GM21528 (cell line): Measurements from ENCODE around the gene TMEM131.

Experiments used
- ATAC-seq: cut with Tn5 transposase; IDR thresholded peaks from one replicate; pipeline ENCODE4 v1.9.1; 2021; ENCODE audit warnings: mild to moderate bottlenecking, moderate library complexity; ENCODE audit not compliant: unreplicated experiment, low FRiP score

The TMEM131 gene

DNA sequence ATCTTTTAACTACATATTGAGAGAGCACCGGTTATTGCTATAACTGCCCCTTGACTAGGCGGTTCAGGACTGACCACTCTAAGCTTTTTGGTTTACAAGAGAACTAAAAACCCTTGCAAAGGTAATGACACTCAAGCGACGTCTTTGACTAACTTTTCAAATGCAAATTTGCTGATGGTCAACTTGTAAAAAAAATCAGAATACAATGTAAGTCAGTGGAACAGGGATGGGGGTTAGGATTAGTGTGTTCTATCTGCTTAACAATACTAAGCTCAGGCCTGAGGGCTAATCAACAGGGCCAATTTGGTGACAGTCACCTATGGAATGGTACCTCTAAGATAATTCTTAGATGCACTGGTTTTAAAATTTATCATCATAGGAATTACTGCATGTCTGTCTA is 225.3 kb downstream of the TMEM131 start:
- no peak for ATAC-seq

DNA sequence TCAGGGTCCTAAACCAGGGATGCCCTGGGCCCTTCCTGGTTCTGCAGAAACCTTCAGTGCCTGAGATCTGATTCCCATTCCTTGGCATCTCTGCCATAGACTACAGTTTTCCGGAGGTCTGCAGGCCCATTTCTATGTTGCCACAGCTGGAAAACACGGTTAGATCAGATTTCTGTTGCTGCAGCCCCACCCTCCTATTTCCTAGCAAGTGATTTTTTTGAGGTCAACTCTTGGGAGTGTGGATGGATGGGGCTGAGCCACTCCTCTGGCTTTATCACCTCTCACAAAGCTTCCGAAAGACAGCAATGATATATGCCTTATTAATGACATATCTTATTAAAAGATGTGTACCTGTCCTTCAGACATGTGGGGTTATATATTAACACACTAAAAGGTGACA is 226.0 kb downstream of the TMEM131 start:
- no peak for ATAC-seq

DNA sequence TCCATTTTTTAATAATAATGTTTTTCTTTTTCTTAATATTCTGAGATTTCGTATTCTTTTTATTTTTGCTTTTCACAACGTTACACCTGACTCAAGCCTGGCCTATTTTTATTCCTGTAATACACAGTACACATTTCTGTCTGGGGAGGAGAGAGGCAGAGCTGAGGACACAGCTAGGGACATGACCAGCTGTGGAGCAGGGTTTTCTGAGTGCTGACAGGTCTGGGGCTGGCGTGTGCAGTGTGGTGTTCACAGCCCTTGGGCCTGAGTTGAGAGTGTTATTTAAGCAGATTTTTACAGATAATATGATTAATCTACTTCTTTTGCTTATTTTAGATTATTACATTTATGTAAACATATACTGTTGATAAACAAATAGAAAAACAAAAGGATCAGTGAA is 226.4 kb downstream of the TMEM131 start:
- no peak for ATAC-seq

DNA sequence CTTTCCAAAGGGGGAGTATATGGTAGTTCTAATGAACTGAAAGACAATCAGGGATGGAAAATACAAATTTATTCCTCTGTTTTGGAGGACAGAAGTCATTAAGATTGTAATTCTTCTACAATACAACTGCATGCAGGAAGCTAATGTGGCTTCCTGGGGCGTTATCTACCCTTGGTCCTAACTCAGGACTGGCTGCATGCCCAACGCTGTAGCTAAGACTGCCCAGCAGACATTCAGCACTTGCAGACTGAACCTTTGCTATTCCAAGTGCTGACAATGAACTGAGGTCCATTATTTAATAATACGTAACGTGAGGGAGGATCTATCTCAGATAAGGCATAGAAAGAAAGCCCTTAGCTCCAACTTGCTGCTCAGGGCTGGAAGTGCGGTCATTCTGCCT is 229.2 kb downstream of the TMEM131 start:
- ATAC-seq = no peak

DNA sequence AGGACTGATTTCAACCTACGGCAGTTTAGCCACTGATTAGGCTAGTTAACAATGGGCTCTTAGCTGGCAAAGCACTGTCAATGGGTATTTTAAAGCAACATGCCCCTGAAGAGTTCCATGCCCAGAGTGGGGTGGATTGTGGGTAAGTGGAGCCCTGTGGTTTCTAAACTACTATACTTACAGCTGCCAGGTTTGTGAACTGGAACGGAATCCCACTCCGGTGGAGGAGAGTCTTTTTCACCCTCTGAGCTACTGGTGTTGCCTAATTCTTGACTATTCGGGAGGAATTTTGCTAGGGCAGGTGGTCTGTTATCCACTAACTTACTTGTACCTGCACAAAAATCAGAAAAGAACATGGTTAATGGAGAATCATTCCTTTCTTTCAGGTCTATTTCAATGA is 229.8 kb downstream of the TMEM131 start:
- ATAC-seq = no peak

DNA sequence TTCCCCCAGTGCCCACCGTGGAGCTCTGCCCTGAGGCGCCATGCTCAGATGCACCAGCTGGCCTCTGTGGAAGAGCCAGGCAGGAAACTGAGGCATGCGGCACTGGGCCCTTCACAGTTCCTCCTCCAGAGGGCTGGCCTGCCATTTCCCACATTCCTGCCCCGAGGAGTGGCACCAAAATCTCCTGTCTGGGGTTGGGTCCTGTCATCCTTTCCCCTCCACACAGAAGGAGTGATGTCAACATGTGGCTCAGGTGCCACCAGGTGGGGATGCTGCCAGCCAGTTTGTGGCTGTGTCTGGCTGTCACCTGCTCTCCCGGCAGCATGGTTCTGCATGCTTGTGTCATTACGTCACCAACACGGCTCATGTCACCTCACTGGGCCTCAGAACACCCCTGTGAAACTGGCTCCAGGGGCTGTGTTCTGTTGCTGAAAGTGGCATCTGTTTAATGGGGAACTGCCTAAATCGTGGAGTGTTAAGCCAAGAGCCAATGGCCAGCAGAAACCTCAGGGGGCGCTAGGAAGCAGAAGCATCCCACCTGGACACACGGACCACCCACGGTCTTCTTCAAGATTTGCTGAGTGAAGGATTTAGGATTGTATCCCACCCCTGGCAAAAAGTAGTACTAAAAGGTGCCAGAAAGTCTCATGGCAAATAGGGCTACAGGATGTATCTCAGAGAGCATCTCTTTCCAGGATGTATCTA is 231.0 kb downstream of the TMEM131 start:
- no peak for ATAC-seq

DNA sequence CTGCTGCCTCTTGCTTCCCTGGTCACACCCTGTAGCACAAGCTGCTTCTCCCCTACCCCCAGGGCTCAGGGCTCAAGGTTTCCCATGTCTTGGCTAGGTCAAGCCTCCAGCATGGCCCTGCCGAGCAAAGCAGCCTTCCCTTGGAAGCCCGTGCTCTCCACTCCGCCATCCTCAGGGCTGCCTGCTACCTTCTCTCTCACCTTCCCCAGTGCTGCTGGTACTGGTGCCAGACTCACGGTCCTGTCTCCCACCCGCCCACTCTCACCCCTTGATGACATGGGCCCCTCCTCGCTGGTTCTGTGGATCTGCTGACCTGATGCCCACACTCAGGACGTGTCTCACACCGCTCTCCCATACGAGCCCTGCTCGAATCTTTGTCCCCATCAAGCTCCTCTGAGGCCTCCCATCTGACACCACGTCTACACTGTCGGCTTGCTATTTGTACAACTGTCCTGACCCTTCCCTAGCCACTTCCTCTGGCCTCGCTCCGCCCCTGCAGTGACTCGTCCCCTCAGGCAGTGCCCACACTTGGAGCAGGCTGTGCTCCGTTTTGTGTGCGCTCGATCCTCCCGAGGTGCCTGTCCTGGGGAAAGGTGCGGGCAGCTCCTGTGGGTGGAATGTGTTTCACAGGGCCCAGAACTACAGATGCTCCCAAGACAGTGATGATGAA is 232.4 kb downstream of the TMEM131 start:
- ATAC-seq = no peak

DNA sequence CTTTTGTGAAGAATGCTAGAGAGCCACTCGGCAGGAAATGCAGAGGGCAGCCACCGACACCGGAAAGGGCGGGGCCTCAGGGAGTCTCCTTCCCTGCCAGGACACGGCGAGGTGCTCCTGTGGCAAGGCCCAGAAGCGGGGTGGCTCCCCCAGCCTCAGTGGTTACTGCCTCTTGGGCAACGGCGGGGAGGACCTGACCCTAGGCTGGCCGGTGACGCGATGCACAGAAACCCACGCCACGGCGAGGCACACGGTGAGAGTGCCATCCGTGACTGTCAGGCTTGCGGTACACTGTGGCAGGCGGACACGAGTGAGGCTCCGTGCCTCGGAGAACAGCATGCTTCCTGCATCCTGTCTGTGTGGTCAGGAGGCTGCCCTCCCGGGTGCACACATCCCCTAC is 234.6 kb downstream of the TMEM131 start:
- no peak for ATAC-seq

DNA sequence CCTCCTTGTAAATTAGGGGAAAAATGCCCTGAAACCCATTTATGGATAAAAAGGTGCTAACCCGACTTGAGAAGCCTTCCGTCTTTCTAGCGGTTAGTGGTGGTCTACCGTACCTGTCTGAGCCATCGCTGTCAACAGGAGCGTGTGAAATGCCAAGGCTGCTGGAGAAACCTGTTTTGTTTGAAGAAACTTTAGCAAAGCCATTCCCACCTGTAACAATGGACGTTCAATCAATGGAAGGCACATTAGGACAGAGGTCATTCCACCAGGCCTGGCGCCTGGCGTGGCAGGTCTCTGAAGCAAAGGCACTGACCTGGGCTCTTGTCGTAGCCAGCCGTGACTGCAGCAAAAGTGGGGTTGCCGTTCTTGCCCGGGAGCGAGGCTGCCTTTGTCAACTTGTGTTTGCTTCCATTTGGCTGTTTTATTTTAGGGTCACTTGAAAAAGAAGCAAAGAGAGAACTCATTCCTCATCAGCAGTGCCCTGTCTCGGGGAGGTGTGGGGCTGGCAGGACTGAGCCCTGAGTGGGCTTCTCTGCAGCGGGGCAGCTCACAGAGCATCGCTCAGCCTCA is 235.2 kb downstream of the TMEM131 start:
- ATAC-seq = no peak

DNA sequence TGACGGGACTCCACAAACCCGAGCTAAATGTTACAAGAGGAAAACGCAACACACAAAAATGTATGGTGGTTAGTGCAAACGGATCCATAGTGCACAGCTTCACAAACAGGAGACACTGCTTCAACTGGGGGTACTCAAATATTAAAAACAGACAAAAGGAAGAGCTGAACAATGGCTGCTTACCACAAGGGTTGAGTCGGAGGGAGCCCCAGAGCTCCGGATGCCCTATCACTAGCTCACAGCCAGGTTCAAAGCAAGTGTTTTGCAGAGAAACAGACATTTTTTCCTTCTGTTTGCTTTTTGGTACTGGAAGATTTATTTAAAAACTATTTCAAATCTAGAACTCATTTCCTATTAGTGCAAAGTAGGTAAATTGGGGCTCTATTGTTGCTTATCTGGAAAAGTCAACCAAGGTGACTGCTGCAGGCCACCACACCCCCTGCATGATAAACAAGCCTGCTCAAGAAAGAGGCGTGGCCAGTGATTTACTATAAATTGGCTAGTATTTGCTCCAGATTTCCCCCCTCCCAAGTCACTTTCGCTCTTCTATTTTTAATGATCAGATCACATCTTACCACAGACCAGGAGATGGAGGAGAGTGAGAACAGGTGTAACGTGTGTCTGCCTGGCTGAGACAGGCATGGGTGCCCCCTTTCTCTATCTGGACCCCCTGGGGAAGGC is 235.9 kb downstream of the TMEM131 start:
- no peak for ATAC-seq

DNA sequence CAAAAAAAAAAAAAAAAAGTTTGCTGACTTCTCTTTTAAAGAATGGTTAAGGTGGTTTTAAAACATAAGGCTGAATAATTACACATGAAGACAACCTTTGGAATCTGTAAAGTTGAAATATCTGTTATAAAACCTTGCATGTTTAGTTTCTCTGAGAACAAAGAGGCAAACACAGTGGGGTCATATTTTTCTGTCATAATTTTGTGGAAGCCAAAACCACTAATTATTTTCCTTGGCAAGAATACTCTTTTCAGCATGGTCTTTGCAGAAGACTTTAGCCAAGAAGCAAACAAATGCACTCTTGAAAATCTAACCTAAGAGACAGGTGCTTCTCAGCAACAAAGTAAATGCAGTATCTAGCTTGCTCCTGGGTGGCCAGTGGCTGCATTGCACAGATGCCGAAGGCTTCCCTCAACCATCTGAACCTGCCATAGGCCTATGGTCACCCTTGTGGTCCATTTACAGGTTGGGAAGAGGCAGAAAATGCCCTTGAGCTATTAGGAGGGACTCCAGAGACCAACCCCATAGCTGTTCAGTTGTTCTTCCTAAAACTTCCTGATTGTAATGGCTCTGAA is 237.5 kb downstream of the TMEM131 start:
- ATAC-seq = no peak

DNA sequence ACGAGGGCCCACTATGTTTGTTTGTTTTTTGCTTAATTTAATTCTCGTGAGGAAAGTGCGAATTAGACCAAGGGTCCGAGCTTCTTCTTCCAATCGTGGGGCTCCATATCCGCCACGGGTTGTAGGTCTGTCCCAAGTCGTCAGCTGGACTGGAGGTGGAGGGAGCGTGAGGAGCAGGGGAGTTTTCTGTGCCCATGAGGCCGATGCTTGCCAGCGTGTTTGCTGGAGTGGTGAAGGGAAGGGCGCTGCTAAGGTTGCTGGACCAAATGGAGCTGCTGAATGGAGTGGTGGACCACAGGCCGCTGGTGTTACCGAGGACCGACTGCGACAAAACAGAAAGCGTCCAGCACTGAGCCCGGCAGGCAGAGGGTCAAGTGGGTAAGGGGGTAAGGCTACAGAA is 238.7 kb downstream of the TMEM131 start:
- no peak for ATAC-seq

DNA sequence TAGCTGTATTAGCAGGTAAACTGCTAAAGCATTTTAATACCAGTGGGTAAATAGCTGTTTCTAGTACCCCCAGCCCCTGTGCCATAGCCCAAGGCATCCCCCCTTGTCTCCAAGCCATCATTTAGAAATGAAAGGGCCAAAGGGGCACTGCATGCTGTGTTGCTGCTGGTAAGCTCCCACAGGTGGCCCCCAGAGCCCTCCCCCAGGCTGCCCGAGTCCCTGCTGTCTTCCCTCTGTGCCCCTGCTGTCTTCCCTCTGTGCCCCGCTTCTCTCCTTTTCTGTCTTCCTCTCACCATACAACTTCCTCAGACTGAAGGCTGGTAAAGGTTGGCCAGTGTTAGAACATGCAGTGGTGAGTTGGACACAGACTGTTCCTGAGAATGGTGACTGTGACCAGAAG is 240.3 kb downstream of the TMEM131 start:
- no peak for ATAC-seq

DNA sequence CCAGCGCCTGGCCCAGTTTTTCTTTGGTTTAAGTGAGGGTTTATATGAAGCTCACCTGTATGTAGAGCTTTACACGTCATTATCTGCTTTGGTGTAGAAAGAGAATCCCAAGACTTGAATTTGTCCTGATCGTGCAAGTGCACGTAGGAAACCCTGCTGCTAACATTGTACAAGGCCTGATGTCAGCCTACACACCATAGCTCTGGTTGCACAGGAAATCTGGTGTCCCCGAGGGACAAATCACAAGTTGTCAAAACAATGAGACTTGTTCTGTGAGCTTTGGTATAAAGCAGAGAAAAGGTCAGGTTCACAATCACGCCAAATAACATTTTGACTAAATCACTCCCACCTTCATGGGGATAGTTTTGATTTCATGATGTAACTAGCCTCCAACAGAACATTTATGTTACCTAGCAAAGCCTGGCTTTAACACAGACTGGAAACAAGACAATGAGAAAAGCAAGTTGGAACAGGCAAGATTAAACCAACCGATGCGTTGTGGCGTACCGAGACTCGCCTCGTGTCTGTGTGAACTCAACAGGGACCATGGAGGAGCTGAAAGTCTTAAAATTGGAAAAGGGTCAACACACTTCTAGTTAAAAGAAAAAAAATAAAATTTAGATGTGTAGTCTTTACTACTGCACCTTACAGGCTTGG is 240.9 kb downstream of the TMEM131 start:
- no peak for ATAC-seq

DNA sequence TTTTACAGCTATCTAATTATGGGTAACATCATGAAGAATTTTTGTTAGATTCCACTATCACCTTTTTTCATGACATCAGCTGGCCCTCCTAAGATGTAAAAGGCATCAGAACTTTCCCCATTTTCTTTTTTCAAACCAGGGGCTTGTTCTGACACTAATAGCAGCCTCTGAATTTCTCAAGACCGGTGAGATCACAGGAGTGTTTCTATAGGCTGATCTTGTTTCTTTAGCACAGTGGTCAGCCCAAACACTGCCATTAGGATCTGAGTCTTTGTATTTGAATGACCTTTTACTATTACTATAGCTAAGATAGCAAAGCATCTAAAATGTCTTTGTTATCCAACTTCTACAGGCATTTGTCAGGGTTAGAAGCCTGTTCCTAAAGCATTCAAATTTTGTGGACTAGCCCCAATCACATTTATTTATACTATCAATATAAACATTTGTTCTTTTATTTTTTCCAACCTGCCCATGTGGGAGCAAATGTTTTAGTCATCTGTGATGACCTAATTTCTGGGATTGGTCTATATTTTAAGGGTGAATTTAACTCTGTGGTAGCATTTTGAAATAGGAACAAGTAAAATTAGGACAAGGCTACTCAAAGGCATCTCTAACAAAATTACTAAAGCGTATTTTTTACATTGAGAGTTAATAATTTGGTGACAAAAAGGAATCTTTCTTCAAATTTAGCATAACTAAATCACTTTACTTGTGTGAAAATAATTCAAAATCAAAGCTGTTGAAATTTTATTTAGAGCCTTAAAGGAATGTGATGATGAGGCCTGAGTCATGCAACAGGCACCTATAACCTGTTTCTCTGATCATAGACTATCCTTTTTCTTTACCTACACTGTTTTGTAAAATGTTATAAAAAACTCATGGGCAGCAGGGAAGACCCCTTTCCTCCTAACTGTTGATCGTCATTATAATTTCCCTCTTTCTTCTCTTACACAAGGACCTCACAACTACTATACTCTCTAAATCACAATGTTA is 243.1 kb downstream of the TMEM131 start:
- ATAC-seq = no peak

DNA sequence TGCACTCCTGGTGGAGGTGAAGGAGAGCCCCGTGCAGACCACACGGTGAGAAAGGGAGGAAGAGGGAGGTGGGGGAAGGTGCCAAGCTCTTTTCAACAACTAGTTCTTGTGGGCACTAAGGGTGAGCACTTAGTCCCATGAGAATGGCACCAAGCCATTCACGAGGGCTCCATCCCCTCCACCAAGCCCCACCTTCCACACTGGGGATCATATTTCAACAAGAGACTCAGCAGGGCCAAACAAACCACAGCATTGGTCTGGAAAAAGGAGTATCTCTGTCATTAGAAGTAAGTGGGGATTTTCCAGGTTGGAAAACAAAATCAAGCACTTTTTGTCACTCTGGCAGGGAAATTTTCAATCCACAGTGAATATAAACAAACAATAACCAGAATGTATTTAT is 244.0 kb downstream of the TMEM131 start:
- ATAC-seq = no peak

DNA sequence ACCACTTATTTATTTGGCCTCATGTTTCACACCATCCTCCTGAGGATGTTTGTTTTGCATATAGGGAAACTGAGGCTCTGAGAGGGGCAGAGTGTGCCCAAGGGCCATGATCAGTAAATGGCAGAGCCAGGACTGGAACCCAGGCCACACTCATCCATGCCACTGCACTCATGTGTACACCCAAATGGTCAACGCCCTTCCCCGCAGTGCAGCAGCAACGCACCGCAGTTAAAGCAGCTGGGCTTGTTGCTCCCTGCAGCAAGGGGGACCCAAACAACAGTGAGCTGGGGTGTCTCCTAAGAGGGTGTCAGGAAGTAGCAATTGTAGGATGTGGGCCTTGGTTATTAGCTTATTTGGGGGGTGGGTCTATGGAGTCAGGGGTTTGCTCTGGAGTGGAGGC is 245.7 kb downstream of the TMEM131 start:
- no peak for ATAC-seq

DNA sequence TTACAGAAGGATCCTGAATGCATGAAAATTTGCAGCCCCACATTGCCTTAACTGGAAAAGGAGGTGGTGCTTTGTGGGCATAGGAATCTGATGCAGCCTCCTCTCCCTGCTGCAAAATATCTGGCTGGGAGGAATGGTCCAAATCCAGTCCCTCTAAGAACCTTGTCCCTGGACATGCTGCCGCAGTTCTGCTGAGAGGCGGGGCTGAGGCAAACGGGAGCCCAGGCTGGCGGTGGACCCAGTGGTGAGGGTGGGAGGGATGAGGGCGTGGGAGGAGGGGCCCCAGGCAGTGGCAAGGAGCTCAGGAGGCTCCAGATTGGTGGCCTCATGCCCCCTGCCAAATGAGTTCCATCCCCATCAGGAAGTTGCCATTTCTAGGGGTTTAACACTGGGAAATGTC is 246.2 kb downstream of the TMEM131 start:
- ATAC-seq = no peak

DNA sequence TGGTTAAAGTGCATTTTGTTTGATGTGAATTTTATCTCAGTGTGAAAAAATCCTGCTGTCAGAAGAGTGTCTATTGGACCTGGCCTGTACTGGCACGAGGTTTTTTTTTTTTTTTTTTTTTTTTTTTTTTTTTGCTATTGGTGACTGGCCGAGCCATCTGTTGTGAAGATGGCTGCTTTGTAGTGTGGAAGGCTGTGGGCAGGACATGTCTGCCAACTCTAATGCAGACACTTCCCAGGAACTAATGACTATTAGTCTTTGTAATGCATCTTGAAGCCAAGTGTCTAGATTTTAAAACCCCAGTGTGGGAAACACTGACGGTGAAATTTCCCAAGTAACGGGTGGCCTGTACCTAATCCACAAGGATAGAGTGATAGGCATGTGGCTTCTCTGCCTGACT is 248.0 kb downstream of the TMEM131 start:
- ATAC-seq = no peak

DNA sequence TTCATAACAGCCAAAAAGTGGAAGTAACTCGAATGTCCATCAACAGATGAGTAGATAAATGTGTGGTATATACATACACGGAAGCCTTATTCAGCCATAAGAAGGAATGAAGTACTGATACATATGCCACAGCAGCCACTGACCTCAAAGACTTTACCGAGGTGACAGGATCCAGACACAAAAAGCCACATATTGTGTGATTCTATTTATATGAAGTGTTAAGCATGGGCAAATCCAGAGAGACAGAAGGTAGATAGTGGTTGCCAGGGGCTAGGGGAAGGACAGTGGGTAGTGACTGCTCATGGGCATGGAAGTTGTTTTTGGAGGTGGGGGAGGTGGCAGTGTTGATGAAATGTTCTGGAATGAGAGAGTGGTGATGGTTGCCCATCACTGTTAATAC is 248.5 kb downstream of the TMEM131 start:
- ATAC-seq = no peak
